OCI-LY7 (cell line): ENCODE data around the gene TBC1D2B. TPM values are rescaled to one million over a fixed set of nuclear protein-coding genes. Genes with fewer than 3 reads are reported as not detected.

Source experiments
- BruUV-seq: library from RNA; stranded (reverse); fragments of 400-500 nt; replicated peaks from 2 replicates; lab custom pipeline; 2021; lab: Mats Ljungman, UMichigan
- CTCF ChIA-PET: fragments of 300-600 bp; sonication (Branson Sonifier 250); formaldehyde crosslinking; loops from one replicate; lab custom pipeline; 2022; ENCODE audit warnings: antibody characterized with exemption; ENCODE audit not compliant: unreplicated experiment; lab: Charles Lee
- POLR2A ChIA-PET: fragments of 300-600 bp; sonication (Branson Sonifier 250); formaldehyde crosslinking; loops from one replicate; lab custom pipeline; 2022; ENCODE audit warnings: antibody characterized with exemption; lab: Charles Lee
- DNase-seq: peaks from one replicate; pipeline ENCODE4 v3.0.0-alpha.2; 2015; ENCODE audit warnings: low spot score
- H2AFZ ChIP-seq: fragments of 200-600 bp; sonication (generic), shearing (Covaris generic); 2 replicates; pipeline ENCODE4 v1.6.1; 2014; ENCODE audit warnings: mild to moderate bottlenecking, antibody characterized with exemption, low read length, moderate library complexity
- H3K27ac ChIP-seq: fragments of 200-600 bp; sonication (generic); 2 replicates; pipeline ENCODE4 v1.5.1; 2014; ENCODE audit warnings: mixed run types, low read depth, mild to moderate bottlenecking, moderate library complexity, low read length, inconsistent platforms; ENCODE audit not compliant: poor library complexity, severe bottlenecking
- H3K36me3 ChIP-seq: fragments of 200-600 bp; sonication (generic); 2 replicates; pipeline ENCODE4 v1.6.1; 2014; ENCODE audit warnings: mild to moderate bottlenecking, antibody characterized with exemption, low read length, moderate library complexity, mixed read lengths; ENCODE audit not compliant: insufficient read depth
- H3K4me1 ChIP-seq: fragments of 200-600 bp; sonication (generic); 2 replicates; pipeline ENCODE4 v1.5.1; 2014; ENCODE audit warnings: mild to moderate bottlenecking, low read length; ENCODE audit not compliant: insufficient read depth, poor library complexity, severe bottlenecking
- H3K4me2 ChIP-seq: fragments of 200-600 bp; sonication (generic); 2 replicates; pipeline ENCODE4 v1.6.1; 2014; ENCODE audit warnings: mild to moderate bottlenecking, low read length
- H3K4me3 ChIP-seq: fragments of 200-600 bp; sonication (generic); 2 replicates; pipeline ENCODE4 v1.5.1; 2014; ENCODE audit warnings: mild to moderate bottlenecking, low read depth, low read length; ENCODE audit not compliant: poor library complexity, severe bottlenecking
- H3K79me2 ChIP-seq: fragments of 200-600 bp; sonication (generic); 2 replicates; pipeline ENCODE4 v1.6.1; 2016; ENCODE audit warnings: low read depth, mild to moderate bottlenecking, low read length, moderate library complexity, mixed read lengths; ENCODE audit not compliant: insufficient read depth
- H3K9me2 ChIP-seq: fragments of 200-600 bp; sonication (generic); 2 replicates; pipeline ENCODE4 v1.6.1; 2016; ENCODE audit warnings: mild to moderate bottlenecking, low read length, mixed read lengths; ENCODE audit not compliant: insufficient read depth
- H3K9me3 ChIP-seq: fragments of 200-600 bp; sonication (generic); 2 replicates; pipeline ENCODE4 v1.6.1; 2014; ENCODE audit warnings: mild to moderate bottlenecking, mixed run types, low read length, mixed read lengths
- H4K20me1 ChIP-seq: fragments of 200-600 bp; sonication (generic); 2 replicates; pipeline ENCODE4 v1.6.1; 2014; ENCODE audit warnings: mild to moderate bottlenecking, antibody characterized with exemption, low read length, moderate library complexity, mixed read lengths; ENCODE audit not compliant: insufficient read depth
- EZH2phosphoT487 ChIP-seq: fragments of 200-600 bp; sonication (generic); IDR thresholded peaks from 2 replicates; pipeline ENCODE4 v1.6.1; 2018; ENCODE audit warnings: low read depth, borderline replicate concordance, mild to moderate bottlenecking, mixed run types, antibody characterized with exemption, low read length, moderate library complexity, mixed read lengths
- intact Hi-C: fragments of 100-400 bp; cut with micrococcal nuclease; formaldehyde crosslinking; loops from one replicate; pipeline ENCODE4 v1.10.0; 2022; ENCODE audit not compliant: unreplicated experiment
- total RNA-seq, 2 experiments: library from RNA; depleted of rRNA in 1 of 2; stranded (reverse); fragments of >200 nt in 1 of 2; shearing (Covaris generic) in 1 of 2; gene quantifications; 2 replicates each; pipeline ENCODE4 v1.2.3, GENCODE V29; 2014 to 2022
- TF ChIP-seq, protein P1 (sequence below): fragments of 200-600 bp; sonication (generic); conservative IDR thresholded peaks from 2 replicates; pipeline ENCODE4 v1.5.1; 2014; ENCODE audit warnings: mild to moderate bottlenecking, antibody characterized with exemption, low read length, moderate library complexity, mixed read lengths

Gene TBC1D2B
- total RNA-seq, 2 experiments from 2014 or later = 30.9 to 41.5 TPM

GRCh38 chr15:78069462-78070029 lies 8.0 kb downstream of the TBC1D2B start:
- peaks cover 94% of the 10 kb centered on the region for H3K79me2 ChIP-seq
- H3K9me2 ChIP-seq = no peaks in the 10 kb centered on the region
- no peaks in the 10 kb centered on the region for H4K20me1 ChIP-seq
- no peaks in the 10 kb centered on the region for H3K9me3 ChIP-seq
- ChIA-PET POLR2A (interaction anchor here (0.7 to 5.9 kb wide), 6 partner anchors 9 to 1009 kb away, joined by 3 to 53 read pairs (median 4); no protein-coding TSS in a partner anchor), CTCF (interaction anchor here (0.5 to 1.7 kb wide), 3 partner anchors 10 to 659 kb away, joined by 3 to 5 read pairs (median 3); no protein-coding TSS in a partner anchor)
- peak; percentile 45 for DNase-seq
- TF ChIP-seq EZH2phosphoT487 = no peak
- TF ChIP-seq, protein P1, sequence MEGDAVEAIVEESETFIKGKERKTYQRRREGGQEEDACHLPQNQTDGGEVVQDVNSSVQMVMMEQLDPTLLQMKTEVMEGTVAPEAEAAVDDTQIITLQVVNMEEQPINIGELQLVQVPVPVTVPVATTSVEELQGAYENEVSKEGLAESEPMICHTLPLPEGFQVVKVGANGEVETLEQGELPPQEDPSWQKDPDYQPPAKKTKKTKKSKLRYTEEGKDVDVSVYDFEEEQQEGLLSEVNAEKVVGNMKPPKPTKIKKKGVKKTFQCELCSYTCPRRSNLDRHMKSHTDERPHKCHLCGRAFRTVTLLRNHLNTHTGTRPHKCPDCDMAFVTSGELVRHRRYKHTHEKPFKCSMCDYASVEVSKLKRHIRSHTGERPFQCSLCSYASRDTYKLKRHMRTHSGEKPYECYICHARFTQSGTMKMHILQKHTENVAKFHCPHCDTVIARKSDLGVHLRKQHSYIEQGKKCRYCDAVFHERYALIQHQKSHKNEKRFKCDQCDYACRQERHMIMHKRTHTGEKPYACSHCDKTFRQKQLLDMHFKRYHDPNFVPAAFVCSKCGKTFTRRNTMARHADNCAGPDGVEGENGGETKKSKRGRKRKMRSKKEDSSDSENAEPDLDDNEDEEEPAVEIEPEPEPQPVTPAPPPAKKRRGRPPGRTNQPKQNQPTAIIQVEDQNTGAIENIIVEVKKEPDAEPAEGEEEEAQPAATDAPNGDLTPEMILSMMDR = peak; percentile 53; the same call in 1 of the 2 replicates
- intact Hi-C loops = no loop called here
- peak overlapping the region; percentile 82 for H3K27ac ChIP-seq
- peaks cover 23% of the 10 kb centered on the region; the same call in 1 of the 2 replicates for H3K36me3 ChIP-seq
- H3K4me2 ChIP-seq = peak overlapping the region; percentile 85
- H2AFZ ChIP-seq = peak overlapping the region; percentile 3; the same call in 1 of the 2 replicates
- peak overlapping the region; percentile 56 for H3K4me3 ChIP-seq
- no TSS peak for BruUV-seq
- H3K4me1 ChIP-seq = peaks cover 76% of the 10 kb centered on the region

DNA sequence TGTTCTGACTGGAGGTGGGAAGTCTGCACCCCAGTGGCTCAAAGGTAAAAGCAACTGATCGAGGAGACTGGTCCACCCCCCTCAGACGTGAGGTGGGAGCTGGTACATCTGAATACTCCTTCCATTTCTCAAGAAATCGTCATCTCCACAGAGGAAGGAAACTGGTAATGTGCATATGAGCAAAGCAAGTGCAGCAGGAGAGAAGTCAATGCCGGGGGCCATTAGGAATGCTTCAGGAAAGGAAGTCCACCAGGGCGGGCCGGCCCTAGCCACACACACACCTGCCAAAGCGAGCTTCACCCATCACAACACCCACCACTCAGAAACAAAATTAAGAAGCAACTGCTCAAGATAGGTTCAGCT lies 8.5 kb downstream of the TBC1D2B start:
- Histone ChIP-seq H3K9me2 (no peaks in the 10 kb centered on the region), H3K9me3 (no peaks in the 10 kb centered on the region), H3K27ac (peak overlapping the region; percentile 82), H4K20me1 (no peaks in the 10 kb centered on the region), H3K4me1 (peaks cover 81% of the 10 kb centered on the region), H3K4me2 (peak overlapping the region; percentile 85), H3K36me3 (peaks cover 22% of the 10 kb centered on the region; the same call in 1 of the 2 replicates), H3K4me3 (peak overlapping the region; percentile 56), H3K79me2 (peaks cover 94% of the 10 kb centered on the region), H2AFZ (peak overlapping the region; percentile 3; the same call in 1 of the 2 replicates)
- TF ChIP-seq, protein P1 = no peak; the same call in 1 of the 2 replicates
- TF ChIP-seq EZH2phosphoT487 = no peak
- DNase-seq = no peak
- intact Hi-C loops = no loop called here
- ChIA-PET CTCF (interaction anchor here (0.5 to 1.7 kb wide), 3 partner anchors 9 to 659 kb away, joined by 3 to 5 read pairs (median 3); no protein-coding TSS in a partner anchor), POLR2A (interaction anchor here (0.7 to 5.9 kb wide), 7 partner anchors 10 to 1904 kb away, joined by 3 to 53 read pairs (median 4); no protein-coding TSS in a partner anchor)
- BruUV-seq = no TSS peak
